ENCODE measurements around the gene OLFM1. TPM values are rescaled to one million over a fixed set of nuclear protein-coding genes. Genes with fewer than 3 reads are reported as not detected.

OLFM1 gene
- total RNA-seq, 4 donors from 2014 or later, result 8.5 to 73.9 (median 19.1) TPM

DNA sequence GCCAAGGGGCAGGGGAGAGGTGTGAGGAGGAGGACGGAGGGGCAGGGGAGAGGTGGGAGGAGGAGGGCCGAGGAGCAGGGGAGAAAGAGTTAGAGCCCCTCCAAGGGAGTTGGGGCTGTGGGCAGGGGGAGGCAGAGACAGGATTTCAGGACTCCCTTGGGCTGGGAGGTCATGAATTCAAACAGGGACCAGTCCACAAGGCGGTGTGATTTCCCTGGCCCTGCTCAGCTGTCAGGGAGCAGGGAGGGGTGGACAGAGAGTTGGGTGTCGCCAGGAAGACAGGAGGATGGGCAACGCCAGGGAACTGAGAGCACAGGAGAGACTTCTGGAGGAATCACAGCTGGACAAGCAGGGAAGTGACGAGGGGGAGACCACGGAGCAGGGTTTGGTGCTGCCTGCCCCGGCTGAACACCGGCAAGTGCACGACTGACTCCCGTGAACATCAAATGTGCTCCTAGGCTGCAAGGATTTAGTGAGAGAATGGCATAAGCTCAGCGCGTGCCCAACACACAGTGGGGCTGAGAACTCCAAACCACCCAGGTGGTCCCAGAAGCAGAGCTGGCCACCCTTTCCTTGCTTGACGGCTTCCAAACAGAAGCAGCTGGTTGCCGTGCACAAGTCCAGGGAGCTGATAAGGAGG lies 17.8 kb upstream of the OLFM1 start:
- Histone ChIP-seq H3K27ac (no peak overlapping the region), H3K27me3 (no peaks in the 10 kb centered on the region), H3K4me1 (no peaks in the 10 kb centered on the region), H3K36me3 (no peaks in the 10 kb centered on the region), H3K4me3 (no peak overlapping the region), H3K9me3 (no peaks in the 10 kb centered on the region)
- TF ChIP-seq, protein P1, sequence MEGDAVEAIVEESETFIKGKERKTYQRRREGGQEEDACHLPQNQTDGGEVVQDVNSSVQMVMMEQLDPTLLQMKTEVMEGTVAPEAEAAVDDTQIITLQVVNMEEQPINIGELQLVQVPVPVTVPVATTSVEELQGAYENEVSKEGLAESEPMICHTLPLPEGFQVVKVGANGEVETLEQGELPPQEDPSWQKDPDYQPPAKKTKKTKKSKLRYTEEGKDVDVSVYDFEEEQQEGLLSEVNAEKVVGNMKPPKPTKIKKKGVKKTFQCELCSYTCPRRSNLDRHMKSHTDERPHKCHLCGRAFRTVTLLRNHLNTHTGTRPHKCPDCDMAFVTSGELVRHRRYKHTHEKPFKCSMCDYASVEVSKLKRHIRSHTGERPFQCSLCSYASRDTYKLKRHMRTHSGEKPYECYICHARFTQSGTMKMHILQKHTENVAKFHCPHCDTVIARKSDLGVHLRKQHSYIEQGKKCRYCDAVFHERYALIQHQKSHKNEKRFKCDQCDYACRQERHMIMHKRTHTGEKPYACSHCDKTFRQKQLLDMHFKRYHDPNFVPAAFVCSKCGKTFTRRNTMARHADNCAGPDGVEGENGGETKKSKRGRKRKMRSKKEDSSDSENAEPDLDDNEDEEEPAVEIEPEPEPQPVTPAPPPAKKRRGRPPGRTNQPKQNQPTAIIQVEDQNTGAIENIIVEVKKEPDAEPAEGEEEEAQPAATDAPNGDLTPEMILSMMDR (IDR thresholded peaks at IDR 0.05), result no peak
- no peak for TF ChIP-seq POLR2A (IDR thresholded peaks at IDR 0.05)
- intact Hi-C loops (cut with DNase I; ENCODE audit: low total_unique reads), result no loop called here
- DNase-seq, result peak in 1 of 2 donors; percentile 7

DNA sequence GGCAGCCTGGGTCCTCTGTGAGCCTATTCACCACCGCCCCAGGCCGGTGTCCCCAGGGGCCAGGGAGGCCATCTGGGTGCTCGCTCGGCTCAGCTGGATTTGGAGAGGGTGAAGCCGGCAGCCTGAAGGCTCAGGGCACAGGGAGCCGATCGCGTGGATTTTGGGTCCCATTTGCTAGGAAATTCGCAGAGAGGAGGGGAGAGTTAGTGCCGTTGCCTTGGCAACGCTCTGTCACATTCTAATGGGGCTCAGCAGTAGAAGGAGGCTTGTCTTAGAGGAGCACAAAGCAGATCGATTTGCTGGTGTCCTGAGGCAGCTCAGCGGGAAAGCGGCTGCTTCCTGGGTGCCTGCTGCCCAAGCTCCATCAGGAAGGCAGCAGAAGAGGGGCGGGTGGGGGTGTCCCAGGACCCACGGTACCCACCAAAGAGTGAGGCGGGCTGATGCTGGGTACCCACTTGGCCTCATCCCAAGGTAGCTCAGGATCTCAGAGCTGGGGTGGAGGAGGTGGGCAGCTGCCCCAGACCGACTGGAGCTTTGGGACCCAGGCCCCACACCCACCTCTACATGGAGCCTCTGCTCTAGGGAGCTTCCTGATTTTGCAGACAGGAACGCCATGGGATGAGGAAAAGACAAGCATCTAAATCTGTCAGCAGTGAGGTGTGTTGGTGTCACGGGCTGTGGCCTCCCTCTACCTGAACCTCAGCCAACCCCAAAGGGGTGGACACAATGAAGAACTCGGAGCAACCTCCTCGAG lies 17.1 kb upstream of the OLFM1 start:
- Histone ChIP-seq H3K4me1 (peaks cover 0 to under 1% of the 10 kb centered on the region in 2 donors), H3K4me3 (no peak overlapping the region), H3K36me3 (no peaks in the 10 kb centered on the region), H3K27me3 (no peaks in the 10 kb centered on the region), H3K9me3 (no peaks in the 10 kb centered on the region), H3K27ac (no peak overlapping the region)
- DNase-seq, result peak in 1 of 2 donors; percentile 6
- no peak for TF ChIP-seq POLR2A (IDR thresholded peaks at IDR 0.05)
- TF ChIP-seq, protein P1 (IDR thresholded peaks at IDR 0.05), result no peak
- intact Hi-C loops (cut with DNase I; ENCODE audit: low total_unique reads), result no loop called here

DNA sequence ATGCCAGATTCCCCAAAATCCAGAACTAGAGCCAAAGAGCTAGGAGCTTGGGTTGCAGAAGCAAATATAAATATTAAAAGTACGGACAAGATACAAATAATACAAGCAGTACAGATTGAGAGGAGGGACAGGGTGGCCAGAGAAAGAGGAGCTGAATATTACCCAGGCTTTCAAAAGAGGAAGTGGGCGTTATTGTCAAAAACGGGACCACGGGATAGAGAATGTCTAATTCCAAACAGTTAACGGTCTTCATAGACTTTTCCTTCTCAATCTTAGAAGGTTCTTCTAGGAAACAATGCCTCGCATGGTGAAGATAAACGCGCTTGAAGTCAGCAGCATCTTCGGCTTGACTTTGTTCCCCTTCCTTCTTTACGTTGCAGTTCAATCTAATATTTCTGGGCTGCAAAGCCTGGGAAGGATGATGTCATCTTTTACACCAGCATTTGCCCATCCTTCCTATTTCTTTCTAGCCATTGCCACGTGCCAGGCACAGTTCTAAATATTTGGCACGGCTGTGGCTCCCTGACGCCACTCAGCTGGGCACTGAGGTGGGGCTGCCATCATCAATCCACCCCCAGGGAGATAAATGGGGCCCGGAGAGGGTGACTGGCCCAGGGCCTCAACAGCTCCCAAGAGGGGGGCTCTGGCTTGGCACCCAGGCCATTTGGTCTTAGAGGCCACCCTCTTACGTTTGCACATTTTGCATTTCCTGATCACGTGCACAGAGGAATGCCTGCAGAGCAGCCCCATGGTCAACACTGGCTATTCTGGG lies 16.3 kb upstream of the OLFM1 start:
- DNase-seq, result peak in 1 of 2 donors; percentile 3
- no peak for TF ChIP-seq POLR2A (IDR thresholded peaks at IDR 0.05)
- TF ChIP-seq, protein P1 (IDR thresholded peaks at IDR 0.05), result no peak
- Histone ChIP-seq H3K27me3 (peaks cover 0 to 2% of the 10 kb centered on the region in 2 donors), H3K4me1 (peaks cover 0 to 7% of the 10 kb centered on the region in 2 donors), H3K4me3 (no peak overlapping the region), H3K27ac (no peak overlapping the region), H3K36me3 (no peaks in the 10 kb centered on the region), H3K9me3 (no peaks in the 10 kb centered on the region)
- intact Hi-C loops (cut with DNase I; ENCODE audit: low total_unique reads), result no loop called here

DNA sequence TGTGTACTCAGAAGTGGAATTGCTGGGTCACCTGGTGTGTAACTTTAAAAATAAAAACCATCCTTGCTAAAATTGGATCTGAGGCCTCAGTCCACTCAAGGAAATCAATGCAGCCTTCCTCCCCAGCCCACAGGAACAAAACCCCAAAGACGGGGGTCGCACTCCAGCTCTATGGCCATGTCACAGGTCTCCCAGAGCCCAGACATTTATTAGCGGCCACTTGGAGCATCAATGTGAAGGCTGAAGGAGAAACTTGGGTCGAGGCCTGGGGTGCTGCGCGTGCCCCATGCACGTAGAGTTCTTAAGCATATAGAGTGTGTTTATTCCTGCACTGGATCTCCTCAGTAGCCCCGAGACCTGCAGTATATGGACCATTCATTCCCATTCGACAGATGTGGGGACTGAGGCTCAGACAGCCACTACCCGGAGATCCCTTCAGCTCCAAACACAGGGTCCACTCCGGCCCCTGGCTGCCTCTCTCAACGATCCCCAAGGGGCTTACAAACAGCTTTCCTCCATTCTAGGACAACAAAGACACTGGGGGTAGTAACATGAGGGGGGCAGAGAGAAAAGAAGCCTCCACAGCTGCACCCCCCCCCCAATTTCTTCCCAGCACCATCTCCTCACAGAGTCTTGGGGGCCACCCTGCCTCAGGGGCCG lies 14.3 kb upstream of the OLFM1 start:
- Histone ChIP-seq H3K27me3 (peaks cover 0 to 2% of the 10 kb centered on the region in 2 donors), H3K36me3 (no peaks in the 10 kb centered on the region), H3K4me1 (peaks cover 0 to 7% of the 10 kb centered on the region in 2 donors), H3K4me3 (no peak overlapping the region), H3K9me3 (no peaks in the 10 kb centered on the region), H3K27ac (no peak overlapping the region)
- peak in 1 of 2 donors; percentile 1 for DNase-seq
- intact Hi-C loops (cut with DNase I; ENCODE audit: low total_unique reads), result no loop called here
- TF ChIP-seq, protein P1 (IDR thresholded peaks at IDR 0.05), result no peak
- TF ChIP-seq POLR2A (IDR thresholded peaks at IDR 0.05), result no peak

Data from uterus (tissue), 4 donors.